Measurements from ENCODE around the gene SDF4. TPM values are rescaled to one million over a fixed set of nuclear protein-coding genes. Genes with fewer than 3 reads are reported as not detected.

Gene SDF4
- total and polyA plus RNA-seq, 2 donors (not counting 1 experiment from before 2014, with no cell fraction given): 100 to 143 TPM

DNA sequence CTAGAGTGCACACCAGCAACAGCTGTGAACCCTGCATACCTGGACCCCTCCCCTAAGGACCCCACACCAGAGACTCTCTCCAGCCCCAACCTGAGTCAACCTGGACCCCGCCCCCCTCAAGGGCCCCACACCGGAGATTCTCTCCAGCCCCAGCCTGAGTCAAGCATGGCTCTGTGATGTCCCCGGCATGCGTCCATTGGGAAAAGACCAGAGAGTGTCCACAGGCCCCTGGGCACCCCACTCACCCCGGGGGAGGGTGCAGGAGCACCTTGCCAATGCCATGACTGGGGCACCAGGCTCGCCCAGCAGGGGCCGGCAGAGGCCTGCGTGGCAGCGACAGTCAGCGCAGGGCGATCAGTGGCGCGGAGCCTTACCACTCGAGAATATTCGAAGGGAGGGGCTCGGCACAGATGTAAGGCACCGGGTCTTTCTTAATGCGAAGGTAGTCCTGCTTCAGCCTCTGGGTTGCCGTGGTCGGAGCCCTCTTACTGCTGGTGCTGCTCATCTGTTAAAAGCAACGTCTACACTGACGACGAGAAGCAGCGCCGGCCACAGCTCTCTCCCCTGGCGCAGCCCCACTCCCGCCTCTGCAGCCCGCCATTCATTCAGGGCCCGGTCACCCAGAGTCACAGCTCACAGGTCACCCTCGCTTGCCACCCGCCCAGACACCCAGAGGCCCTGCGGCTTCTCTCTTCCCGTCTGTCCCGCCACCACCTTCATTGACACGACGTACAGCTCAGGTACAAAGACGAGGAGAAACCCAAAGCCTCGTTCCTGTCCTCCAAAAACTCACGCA is 35.9 kb upstream of the SDF4 start:
- Mint-ChIP-seq H3K27me3 (no peaks in the 10 kb centered on the region), H3K4me1 (peaks cover 31% of the 10 kb centered on the region), H3K27ac (no peak overlapping the region), H3K9me3 (ENCODE audit: insufficient read depth) (no peaks in the 10 kb centered on the region), H3K4me3 (no peak overlapping the region)
- WGBS (ENCODE audit: insufficient coverage): 98% methylated on average over 39 of the region's 39 CpGs
- Histone ChIP-seq H4K20me1 (ENCODE audit: control insufficient read depth, insufficient read depth, low read length, poor library complexity, severe bottlenecking) (peaks cover 85% of the 10 kb centered on the region), H2AFZ (ENCODE audit: insufficient read depth, low read depth, low read length, poor library complexity, severe bottlenecking) (no peak overlapping the region), H3K79me2 (ENCODE audit: control insufficient read depth, insufficient read depth, low read length) (peaks cover 70% of the 10 kb centered on the region), H3K27ac (ENCODE audit: low read length in 2 of 2) (no peak overlapping the region), H3K4me3 (ENCODE audit: control extremely low read depth in 1 of 5, extremely low read depth in 1 of 5, insufficient read depth in 1 of 5, low read depth in 2 of 5, low read length in 4 of 5) (no peak overlapping the region), H3K36me3 (replicated peaks in 1 of 2; ENCODE audit: control extremely low read depth in 1 of 2, control insufficient read depth in 1 of 2, extremely low read depth in 1 of 2, insufficient read depth in 2 of 2, low read length in 1 of 2) (peaks cover 0 to 46% of the 10 kb centered on the region in 2 experiments), H3K27me3 (replicated peaks in 1 of 4; ENCODE audit: control extremely low read depth in 1 of 4, control insufficient read depth in 3 of 4, insufficient read depth in 4 of 4, low read length in 3 of 4) (no peaks in the 10 kb centered on the region), H3K9ac (ENCODE audit: low read length) (no peak overlapping the region), H3K4me2 (replicated peaks; ENCODE audit: low read depth, low read length, poor library complexity, severe bottlenecking) (no peak overlapping the region), H3K9me3 (ENCODE audit: control extremely low read depth in 1 of 3, control insufficient read depth in 2 of 3, insufficient read depth in 1 of 3, low read length in 2 of 3) (no peaks in the 10 kb centered on the region), H3K4me1 (ENCODE audit: control insufficient read depth in 2 of 2, insufficient read depth in 2 of 2, low read length in 2 of 2) (peaks cover 22 to 25% of the 10 kb centered on the region in 2 donors)
- ATAC-seq (ENCODE audit: low read depth) (no peak), DNase-seq (no peak)
- intact Hi-C loops (cut with micrococcal nuclease): no loop called here
- ChIA-PET POLR2A (no interaction called here), CTCF (no interaction called here)
- TF ChIP-seq, protein P1, sequence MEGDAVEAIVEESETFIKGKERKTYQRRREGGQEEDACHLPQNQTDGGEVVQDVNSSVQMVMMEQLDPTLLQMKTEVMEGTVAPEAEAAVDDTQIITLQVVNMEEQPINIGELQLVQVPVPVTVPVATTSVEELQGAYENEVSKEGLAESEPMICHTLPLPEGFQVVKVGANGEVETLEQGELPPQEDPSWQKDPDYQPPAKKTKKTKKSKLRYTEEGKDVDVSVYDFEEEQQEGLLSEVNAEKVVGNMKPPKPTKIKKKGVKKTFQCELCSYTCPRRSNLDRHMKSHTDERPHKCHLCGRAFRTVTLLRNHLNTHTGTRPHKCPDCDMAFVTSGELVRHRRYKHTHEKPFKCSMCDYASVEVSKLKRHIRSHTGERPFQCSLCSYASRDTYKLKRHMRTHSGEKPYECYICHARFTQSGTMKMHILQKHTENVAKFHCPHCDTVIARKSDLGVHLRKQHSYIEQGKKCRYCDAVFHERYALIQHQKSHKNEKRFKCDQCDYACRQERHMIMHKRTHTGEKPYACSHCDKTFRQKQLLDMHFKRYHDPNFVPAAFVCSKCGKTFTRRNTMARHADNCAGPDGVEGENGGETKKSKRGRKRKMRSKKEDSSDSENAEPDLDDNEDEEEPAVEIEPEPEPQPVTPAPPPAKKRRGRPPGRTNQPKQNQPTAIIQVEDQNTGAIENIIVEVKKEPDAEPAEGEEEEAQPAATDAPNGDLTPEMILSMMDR (IDR thresholded peaks at IDR 0.05): no peak
- no peak for TF ChIP-seq EZH2 (IDR thresholded peaks at IDR 0.05; ENCODE audit: borderline replicate concordance, insufficient read depth, low read depth, low read length, poor library complexity, severe bottlenecking)

- ChIA-PET POLR2A (no interaction called here), CTCF (interaction anchor here (4.5 kb wide), 1 partner anchor 143 kb away, joined by 26 read pairs; no protein-coding TSS in a partner anchor)
- no peak overlapping the region for H2AFZ ChIP-seq (ENCODE audit: insufficient read depth, low read depth, low read length, poor library complexity, severe bottlenecking)
- intact Hi-C loops (cut with micrococcal nuclease): no loop called here
- H4K20me1 ChIP-seq (ENCODE audit: control insufficient read depth, insufficient read depth, low read length, poor library complexity, severe bottlenecking): peaks cover 83% of the 10 kb centered on the region
- H3K27me3 ChIP-seq (replicated peaks in 1 of 4; ENCODE audit: control extremely low read depth in 1 of 4, control insufficient read depth in 3 of 4, insufficient read depth in 4 of 4, low read length in 3 of 4): no peaks in the 10 kb centered on the region
- H3K79me2 ChIP-seq (ENCODE audit: control insufficient read depth, insufficient read depth, low read length): peaks cover 65% of the 10 kb centered on the region
- H3K4me1 ChIP-seq (ENCODE audit: control insufficient read depth in 2 of 2, insufficient read depth in 2 of 2, low read length in 2 of 2): peaks cover 0 to 4% of the 10 kb centered on the region in 2 donors
- no peak overlapping the region for H3K27ac Mint-ChIP-seq
- no peak overlapping the region for H3K4me2 ChIP-seq (replicated peaks; ENCODE audit: low read depth, low read length, poor library complexity, severe bottlenecking)
- H3K4me1 Mint-ChIP-seq: peaks cover 18% of the 10 kb centered on the region
- H3K4me3 Mint-ChIP-seq: no peak overlapping the region
- DNase-seq (no peak), ATAC-seq (ENCODE audit: low read depth) (no peak)
- H3K27me3 Mint-ChIP-seq: no peaks in the 10 kb centered on the region
- no peaks in the 10 kb centered on the region for H3K9me3 ChIP-seq (ENCODE audit: control extremely low read depth in 1 of 3, control insufficient read depth in 2 of 3, insufficient read depth in 1 of 3, low read length in 2 of 3)
- H3K36me3 ChIP-seq (replicated peaks in 1 of 2; ENCODE audit: control extremely low read depth in 1 of 2, control insufficient read depth in 1 of 2, extremely low read depth in 1 of 2, insufficient read depth in 2 of 2, low read length in 1 of 2): peaks cover 0 to 60% of the 10 kb centered on the region in 2 experiments
- TF ChIP-seq EZH2 (IDR thresholded peaks at IDR 0.05; ENCODE audit: borderline replicate concordance, insufficient read depth, low read depth, low read length, poor library complexity, severe bottlenecking): no peak
- TF ChIP-seq, protein P1 (IDR thresholded peaks at IDR 0.05): peak; percentile 18
- 96% methylated on average over 9 of the region's 10 CpGs for WGBS (ENCODE audit: insufficient coverage)
- no peaks in the 10 kb centered on the region for H3K9me3 Mint-ChIP-seq (ENCODE audit: insufficient read depth)
- no peak overlapping the region for H3K4me3 ChIP-seq (ENCODE audit: control extremely low read depth in 1 of 5, extremely low read depth in 1 of 5, insufficient read depth in 1 of 5, low read depth in 2 of 5, low read length in 4 of 5)
- H3K9ac ChIP-seq (ENCODE audit: low read length): no peak overlapping the region
- no peak overlapping the region for H3K27ac ChIP-seq (ENCODE audit: low read length in 2 of 2)
These were observed 33.1 kb upstream of the SDF4 start for GRCh38 chr1:1264868-1265272.

All from B cell (primary cell).